HG02623 (cell line): ENCODE data around the gene UBA3.

ENCODE experiments used
- ATAC-seq: cut with Tn5 transposase; IDR thresholded peaks from one replicate; pipeline ENCODE4 v1.9.1; 2021; ENCODE audit warnings: moderate library complexity; ENCODE audit not compliant: unreplicated experiment

UBA3 gene

DNA sequence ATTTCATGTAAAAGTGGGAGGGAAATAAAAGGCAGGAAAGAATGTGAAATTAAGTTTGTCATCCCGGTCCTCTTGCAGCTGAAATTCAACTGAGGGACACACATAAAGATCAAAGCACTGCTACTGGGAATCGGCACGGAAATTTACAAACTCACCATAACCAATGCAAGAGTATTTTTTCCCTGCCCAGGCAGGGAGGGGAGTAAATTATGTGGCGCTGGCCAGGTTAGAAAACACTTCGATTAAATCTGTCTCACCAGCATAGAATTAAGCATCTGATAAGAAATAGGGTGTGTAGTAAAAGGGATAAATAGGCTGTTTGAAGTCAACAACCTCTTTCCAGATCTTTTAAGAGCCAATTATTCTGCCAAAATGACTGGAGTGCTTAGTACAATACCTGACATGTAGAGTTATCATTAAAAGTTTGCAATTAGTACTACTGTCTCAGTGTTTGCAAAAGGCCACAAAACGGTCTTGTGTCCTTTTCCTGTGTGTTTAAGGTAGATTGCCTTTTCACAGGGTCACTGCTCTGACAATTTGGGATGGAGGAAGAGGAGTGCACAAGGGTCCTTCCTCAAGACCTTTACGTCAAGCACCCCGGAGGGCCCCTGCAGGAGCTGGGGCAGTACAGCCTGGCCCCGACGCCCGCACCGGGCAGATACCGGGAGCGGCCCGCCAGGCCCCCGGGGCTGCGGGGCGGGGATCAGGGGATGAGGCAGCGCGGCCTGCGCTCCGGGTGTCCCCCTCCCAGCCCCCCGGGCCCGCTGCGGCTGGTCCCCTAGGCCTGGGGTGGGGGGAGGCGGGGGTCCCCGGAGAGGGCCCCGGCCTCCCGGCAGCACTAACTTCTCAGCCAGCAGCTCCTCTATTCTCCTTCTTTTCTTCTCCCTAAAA, 651 bp downstream of the UBA3 start:
- no peak for ATAC-seq

DNA sequence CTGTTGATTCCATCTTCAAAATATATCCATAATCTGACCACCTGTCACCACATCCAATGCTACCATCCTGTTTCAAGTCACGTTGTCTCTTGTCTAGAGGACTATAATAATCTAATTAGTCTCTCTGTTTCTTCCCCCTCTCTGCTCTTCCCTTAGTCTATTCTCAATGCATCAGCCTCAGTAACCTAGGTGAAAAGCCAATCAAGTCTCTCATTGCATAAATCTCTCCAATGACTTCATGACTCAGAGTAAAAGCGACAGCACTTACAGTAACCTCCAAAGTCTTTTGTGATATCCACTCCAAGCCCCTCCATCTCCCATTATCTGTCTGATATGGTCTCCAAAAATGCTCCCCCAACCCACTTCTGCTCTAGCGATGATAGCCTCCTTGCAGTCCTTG, 7.2 kb downstream of the UBA3 start:
- ATAC-seq: no peak

DNA sequence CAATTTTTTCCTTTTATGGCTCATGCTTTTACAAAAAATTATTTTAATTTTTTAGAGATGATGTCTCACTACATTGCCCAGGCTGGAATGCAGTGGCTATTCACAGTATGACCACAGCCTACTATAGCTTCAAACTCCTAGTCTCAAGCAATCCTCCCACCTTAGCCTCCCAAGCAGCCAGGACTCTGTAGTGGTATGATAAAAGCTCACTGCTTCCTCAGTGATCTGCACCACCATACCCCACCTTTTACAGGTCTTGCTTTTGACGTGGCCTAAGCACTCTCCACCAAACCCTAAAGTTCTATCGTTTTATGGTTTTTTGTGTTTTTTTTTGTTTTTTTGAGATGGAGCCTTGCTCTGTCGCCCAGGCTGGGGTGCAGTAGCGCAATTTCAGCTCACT, 14.0 kb downstream of the UBA3 start:
- no peak for ATAC-seq

DNA sequence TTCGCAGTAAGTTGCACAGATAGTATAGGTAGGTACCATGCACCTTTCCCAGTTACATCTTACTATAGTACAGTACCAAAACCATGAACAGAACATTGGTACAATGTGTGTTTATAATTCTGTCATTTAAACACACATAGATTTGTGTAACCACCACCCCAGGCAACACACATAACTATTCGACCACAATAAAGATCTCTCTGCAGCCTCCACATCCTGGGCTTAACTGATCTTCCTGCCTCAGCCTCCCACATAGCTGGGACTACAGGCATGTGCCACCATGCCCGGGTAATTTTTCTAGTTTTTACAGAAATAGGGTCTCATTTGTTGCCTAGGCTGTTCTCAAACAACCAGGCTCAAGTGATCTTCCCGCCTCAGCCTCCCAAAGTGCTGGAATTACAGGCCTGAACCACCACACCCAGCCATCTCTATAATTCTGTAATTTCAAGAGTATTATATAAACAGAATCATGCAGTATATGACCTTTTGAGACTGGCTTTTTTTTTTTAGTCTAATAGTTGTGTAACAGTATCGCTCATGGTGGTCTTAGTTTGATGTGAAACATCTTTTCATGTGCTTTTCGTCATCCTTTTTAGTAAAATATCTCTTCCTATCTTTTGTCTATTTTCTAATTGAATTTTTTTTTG, 14.7 kb downstream of the UBA3 start:
- ATAC-seq: no peak

DNA sequence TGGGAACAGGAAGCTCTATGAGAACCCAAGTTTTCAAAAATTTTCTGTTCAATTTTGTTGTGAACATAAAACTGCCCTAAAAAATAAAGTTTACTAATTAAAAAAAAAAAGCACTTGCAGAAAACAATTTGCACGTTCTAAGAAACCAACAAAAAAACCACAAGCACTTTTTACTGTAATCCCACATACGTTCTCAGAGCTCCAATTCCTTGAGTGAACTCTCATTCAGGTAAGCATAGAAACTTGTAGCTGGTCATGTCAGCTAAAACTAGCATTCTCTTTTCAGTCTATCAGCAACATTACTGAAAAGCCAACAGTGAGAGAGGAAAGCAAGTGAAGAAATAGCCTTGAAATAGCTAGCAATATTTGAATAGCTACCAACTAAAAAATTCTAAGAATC, 16.5 kb downstream of the UBA3 start:
- ATAC-seq: no peak

DNA sequence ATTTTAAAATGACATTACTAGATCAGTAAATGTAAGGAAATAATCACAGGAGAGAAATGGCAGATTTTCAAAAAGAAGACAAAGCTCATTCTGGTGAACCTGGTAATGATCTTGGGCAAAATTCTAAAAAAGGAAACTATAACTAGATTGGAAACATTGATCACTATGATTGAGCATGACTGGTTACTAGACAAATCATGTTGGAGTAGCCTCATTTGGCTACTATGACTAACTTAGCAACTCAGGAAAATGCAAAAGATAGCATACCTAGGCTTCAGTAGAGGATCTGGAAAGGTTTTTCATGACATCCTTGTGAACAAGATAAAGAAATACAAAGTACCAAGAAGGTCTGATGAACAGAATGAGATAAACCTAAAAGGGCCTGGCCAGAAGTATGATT, 20.5 kb downstream of the UBA3 start:
- no peak for ATAC-seq

DNA sequence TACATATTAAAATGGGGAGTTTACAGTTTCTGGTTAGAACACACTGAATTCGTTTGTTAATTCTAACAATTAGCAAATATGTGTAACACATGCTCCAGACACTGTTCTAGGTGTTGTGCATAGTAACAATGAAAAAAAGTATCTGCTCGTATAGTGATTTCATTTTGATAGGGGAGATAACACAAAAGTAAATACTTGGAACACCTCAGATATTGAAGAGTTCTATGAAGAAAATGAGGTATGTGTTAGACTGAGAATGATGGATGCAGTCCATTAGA, 21.3 kb downstream of the UBA3 start:
- ATAC-seq: no peak

DNA sequence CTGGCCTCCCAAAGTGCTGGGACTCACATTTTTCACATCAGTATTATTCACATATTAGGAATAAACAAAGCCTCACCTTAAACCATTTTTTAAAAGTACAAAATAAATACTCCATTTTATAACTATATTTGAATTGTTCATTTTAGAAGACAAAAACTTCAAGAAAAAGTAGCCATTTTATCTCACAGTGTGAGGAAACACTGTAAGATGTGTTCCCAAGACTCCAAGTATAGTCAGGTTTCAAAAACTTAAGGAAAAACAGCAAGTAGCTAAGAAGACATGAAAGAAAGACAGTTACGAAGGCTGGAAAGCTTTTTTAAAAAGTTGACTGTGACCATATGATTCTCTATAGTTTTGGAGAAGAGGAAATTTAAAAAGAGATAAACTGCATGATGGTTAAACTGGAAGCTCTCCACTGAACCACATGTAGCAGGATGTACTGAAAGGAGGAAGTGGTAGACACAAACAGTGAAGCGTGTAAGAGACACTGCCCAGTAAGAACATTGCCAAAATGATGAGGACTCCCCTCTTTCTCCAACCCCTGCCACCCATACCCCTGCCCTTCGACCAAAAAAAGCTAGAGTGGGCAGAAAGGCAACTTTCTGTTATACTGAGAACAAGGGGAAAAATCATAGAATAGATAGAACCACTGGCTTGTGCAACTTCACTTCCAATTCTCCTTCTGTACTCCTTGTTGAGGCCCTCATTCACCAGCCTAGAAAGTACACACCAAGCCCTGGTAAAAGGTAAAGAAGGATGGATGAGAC, 21.8 kb downstream of the UBA3 start:
- peak; percentile 99 for ATAC-seq

DNA sequence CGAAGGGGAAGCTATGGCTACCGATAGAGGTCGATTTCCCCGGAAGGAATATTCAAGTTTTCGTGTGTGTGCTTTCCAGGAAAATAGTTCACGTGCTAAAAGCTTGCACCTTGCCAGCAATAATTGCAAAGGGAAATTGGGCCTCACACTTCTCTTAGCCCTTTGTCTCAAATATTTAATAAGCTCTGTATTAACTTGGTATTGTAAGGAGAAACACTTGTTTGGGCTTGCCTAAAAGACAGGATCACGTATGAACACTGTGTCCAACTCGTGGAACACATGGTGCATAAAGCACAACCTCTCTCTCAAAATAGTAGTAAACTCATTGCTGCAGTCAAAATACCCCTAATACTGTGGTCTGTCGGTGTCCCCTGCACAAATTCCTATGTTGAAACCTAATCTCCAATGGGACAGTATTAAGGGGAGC, 27.7 kb downstream of the UBA3 start:
- no peak for ATAC-seq

DNA sequence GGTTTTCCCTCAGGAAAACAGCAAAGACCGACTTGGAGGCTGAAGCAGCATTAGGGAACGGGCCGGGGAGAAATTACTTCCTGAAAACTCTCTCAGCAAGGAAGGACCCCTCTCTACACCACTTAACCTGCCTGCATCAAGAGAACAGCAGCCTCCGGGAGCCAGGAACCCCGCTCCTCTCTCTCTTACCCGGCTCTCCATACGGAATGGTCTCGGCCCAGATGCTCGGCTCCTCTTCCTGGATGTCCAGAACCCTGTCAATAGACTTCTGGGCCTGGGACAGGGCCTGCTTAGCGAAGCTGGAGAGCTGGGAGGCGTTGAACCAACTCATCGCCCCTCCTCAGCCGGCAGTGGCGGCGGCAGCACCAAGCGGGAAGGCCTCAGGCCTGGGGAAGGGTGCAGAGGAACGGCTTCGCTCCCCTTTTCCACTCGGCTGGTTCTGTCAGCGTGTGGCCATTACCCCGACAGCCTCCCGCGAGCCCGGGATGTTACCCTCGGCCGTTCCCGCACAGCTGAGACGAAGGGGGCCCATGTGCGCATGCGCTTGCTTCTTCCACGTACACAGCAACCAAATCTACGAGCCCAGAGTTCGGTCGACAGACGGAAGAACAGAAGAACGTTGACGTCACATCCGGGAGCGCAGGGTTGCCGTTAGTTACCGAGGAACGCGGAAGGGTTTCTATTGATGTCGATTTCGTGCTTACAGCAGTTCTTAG, 28.3 kb downstream of the UBA3 start, which contains the start of gene TMF1:
Gene TMF1, minus strand, starts transcription at position 578 of the 716 bp plus-strand sequence. Its CDS starts 247 bp downstream, at position 331.
- peak; percentile 97 for ATAC-seq

DNA sequence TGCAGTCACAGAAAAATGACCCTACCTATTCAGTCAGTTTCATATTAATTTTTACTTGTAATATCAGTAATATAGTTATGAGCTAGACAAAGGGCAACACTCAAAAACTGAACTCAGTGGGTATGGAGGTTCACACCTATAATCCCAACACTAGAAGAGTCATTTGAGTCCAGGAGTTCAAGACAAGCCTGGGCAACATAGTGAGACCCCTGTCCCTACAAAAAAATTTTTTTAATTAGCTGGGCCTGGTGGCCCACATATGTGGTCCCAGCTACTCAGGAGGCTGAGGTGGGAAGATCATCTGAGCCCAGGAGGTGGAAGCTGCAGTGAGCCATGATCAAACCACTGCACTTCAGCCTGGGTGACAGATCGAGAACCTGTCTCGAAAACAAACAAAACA, 31.2 kb downstream of the UBA3 start:
- no peak for ATAC-seq

DNA sequence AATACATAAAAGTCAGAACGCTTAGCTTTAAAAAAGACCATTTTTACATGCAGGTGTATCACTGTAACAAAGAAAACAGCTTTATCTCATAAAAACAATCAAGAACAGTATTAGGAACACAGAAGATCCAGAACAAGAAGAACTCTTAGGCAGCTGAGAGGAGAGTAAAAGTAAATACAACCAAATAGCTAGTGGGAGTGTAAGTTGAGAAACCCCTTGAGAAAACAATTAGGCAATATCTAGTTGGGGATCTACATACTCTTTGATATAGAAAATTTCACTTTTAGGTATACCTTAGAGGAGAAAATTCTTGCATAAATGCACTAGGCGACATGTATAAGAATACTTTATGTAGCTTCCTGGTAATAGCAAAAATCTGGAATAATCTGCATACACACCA, 35.6 kb downstream of the UBA3 start:
- no peak for ATAC-seq

DNA sequence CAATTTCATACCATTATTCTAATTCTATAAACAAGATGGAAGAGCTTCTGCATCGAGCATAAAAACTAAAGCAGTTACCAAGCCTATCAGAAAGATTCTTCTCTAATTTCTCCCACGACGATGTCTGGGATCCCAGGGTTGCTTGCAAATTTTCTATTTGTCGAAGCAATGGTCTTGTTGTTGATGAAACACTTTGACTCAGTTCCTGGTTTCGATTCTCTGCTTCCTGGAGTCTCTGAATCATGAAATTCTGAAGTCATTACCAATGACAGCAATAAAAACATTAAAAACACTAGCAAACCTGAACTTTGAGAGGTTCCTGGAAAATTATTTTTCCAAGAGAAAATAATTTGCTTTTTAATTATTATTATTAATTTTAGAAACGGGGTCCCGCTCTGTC, 46.7 kb downstream of the UBA3 start:
- ATAC-seq: no peak

DNA sequence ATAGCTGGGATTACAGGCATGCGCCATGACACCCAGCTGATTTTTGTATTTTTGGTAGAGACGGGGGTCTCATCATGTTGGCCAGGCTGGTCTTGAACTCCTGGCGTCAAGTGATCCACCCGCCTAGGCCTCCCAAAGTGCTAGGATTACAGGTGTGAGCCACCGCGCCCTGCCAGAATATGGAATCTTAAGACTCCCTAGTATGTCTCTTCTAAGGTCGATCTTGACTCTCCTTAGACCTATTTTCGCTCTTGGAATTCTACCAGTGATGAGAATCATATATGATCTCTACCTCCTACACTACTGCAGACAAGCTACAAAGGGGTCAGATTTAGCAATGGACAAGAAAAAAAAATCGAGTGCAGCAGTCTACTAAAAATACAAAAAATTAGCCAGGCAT, 47.4 kb downstream of the UBA3 start:
- no peak for ATAC-seq

DNA sequence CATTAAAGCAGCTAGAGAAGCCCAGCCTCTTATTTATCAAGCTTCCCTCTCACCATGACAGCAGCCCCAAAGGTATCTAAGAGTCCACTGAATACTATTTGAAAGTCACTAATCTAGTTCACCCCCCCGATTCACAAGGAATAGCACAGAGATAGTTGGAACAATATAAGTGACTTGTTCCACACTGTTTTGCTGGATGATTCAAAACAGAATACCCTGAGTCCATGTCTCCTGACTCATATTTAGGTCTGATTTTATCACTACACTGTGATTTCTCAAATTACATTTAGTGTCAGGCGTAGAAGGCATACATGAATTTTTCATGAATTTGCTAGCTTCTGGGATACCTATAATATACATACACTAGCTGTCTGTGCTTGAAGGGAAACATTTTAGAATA, 48.0 kb downstream of the UBA3 start:
- no peak for ATAC-seq

DNA sequence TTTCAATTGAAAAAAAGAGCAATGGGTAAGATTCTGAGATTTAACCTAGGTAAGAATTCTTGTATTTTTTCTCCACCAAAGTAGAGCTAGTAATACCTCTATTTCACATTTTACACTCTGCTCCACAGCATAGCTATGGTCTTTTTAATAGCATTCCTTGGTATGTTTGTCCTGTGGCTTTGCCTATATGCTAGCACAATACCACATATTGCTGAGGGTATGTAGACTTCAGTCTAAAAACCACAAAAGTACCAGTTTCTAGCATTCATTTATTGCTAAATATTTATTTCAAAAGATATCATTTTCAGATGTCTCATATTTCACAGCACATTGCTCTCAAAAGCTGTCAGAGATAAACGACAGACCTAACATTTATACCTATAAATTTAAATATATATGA, 48.5 kb downstream of the UBA3 start:
- no peak for ATAC-seq

DNA sequence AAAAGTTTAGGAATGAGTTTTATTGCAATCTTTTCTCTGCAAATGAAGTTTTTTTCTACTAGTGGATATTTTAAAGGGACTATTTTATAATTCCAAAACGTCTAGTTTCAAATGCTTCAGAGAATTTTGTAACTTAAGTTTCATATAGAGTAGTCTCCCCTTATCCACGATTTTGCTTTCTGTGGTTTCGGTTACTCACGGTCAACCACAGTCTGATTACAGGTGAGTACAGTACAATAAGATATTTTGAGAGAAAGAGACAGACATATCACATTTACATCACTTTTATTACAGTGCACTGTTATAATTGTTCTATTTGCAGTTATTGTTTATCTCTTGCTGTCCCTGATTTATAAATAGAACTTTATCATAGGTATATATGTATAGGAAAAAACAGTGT, 59.3 kb downstream of the UBA3 start:
- ATAC-seq: no peak

DNA sequence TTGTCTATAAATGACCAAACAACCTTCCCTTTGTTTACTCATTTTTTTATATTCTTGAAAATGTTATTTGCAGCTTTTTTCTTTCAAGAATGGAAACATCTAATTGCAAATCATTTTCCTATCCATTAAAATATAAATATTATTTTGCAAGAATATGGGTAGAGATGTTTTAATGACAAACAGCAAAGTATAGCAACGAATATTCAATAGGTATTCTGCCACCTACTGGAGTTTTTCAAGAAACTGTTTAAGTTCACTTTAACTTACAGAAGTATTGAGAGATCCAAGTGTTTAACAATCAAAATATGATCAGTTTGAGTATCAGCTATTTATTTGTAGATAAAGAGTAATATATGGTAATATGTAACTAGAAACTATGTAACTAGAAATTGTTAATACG, 59.7 kb downstream of the UBA3 start:
- no peak for ATAC-seq

DNA sequence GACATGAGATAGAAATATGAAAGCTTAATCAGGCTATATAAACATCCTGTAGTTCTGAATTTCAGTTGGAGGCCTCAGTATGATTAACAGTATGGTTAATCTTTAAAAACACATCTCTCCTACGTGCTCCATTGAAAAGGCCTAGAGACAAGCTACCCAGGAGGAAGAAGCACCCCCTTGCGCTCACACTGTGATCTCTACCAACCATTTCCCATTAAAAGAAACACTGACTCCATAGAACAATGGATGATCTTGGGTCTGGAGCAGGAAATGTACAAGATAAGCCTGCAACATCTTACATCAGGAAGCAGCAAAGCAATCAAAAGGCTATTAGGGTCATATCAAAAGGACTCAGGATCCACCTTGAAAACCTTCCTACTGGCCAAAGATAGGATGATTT, 63.3 kb downstream of the UBA3 start:
- no peak for ATAC-seq

DNA sequence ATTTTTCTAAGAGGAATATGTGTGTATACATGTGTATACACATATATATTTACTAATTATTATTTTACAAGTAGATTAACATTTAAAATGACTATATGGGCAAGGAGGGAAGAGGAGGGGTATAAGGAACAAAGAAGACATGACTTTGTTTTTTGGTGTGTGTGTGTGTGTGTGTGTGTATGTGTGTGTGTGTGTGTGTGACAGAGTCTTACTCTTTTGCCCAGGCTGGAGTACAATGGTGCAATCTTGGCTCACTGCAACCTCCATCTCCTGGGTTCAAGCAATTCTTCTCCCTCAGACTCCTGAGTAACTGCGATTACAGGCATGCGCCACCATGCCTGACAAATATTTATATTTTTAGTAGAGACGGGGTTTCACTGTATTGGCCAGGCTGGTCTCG, 64.1 kb downstream of the UBA3 start:
- no peak for ATAC-seq

DNA sequence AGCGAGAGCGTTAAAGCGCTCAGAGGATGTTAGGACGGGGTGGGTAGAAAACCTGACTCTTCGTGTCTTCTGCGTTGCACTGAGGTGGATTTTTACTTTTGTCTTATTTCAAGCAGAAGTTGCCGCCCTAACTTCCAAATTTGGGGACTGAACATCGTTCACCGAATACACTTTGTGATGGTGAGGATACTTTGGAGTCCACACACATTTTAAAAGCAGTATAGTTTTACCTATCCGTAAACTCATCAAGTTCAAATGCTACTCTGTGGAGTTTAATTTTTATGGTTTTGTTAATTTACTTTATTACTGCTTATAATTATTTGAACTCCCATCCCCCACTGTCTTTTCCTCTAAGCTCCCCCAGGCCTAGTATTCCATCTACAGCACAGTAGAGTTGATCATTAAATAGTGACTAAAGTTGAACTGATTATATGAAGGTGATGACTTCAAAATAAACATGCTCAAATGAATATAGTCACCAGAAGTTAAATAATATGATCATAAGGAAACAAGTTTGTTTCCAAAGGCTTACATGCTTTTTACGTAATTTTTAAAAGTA, 66.1 kb downstream of the UBA3 start:
- ATAC-seq: no peak
